OCI-LY1 (cell line): Measurements from ENCODE around the gene SEMA4G.

Experiments used
- H2AFZ ChIP-seq: fragments of 200-600 bp; sonication (generic), shearing (Covaris generic); 2 replicates; pipeline ENCODE4 v1.6.0; 2014; ENCODE audit warnings: antibody characterized with exemption, mild to moderate bottlenecking, low read length
- H3F3A ChIP-seq: fragments of 200-600 bp; sonication (generic), shearing (Covaris generic); 2 replicates; pipeline ENCODE4 v1.6.0; 2014; ENCODE audit warnings: mild to moderate bottlenecking, antibody characterized with exemption, low read length, moderate library complexity; ENCODE audit not compliant: insufficient read depth
- H3K27ac ChIP-seq: fragments of 200-600 bp; sonication (generic); 2 replicates; pipeline ENCODE4 v1.5.1; 2014; ENCODE audit warnings: low read length, mixed run types, mild to moderate bottlenecking, low read depth; ENCODE audit not compliant: poor library complexity, severe bottlenecking
- H3K27me3 ChIP-seq: fragments of 200-600 bp; sonication (generic); 2 replicates; pipeline ENCODE4 v1.6.0; 2014; ENCODE audit warnings: antibody characterized with exemption, mild to moderate bottlenecking, low read length, moderate library complexity; ENCODE audit not compliant: insufficient read depth
- H3K36me3 ChIP-seq: fragments of 200-600 bp; sonication (generic); 2 replicates; pipeline ENCODE4 v1.6.1; 2014; ENCODE audit warnings: mild to moderate bottlenecking, antibody characterized with exemption, low read length, moderate library complexity, mixed read lengths; ENCODE audit not compliant: insufficient read depth
- H3K4me1 ChIP-seq: fragments of 200-600 bp; sonication (generic); 2 replicates; pipeline ENCODE4 v1.5.1; 2014; ENCODE audit warnings: mild to moderate bottlenecking, low read length, moderate library complexity; ENCODE audit not compliant: insufficient read depth, severe bottlenecking
- H3K4me2 ChIP-seq: fragments of 200-600 bp; sonication (generic), shearing (Covaris generic); 2 replicates; pipeline ENCODE4 v1.6.1; 2014; ENCODE audit warnings: low read length
- H3K4me3 ChIP-seq: fragments of 200-600 bp; sonication (generic); 2 replicates; pipeline ENCODE4 v1.5.1; 2014; ENCODE audit warnings: low read length, low read depth, mild to moderate bottlenecking, mixed read lengths; ENCODE audit not compliant: poor library complexity, severe bottlenecking
- H3K79me2 ChIP-seq: fragments of 200-600 bp; shearing (Covaris generic); 2 replicates; pipeline ENCODE4 v1.6.1; 2016; ENCODE audit warnings: mixed run types, low read length, mixed read lengths; ENCODE audit not compliant: insufficient read depth
- H3K9ac ChIP-seq: fragments of 200-600 bp; sonication (generic), shearing (Covaris generic); 2 replicates; pipeline ENCODE4 v1.6.1; 2014; ENCODE audit warnings: mild to moderate bottlenecking, low read length, mixed read lengths
- H3K9me2 ChIP-seq: fragments of 200-600 bp; sonication (generic), shearing (Covaris generic); 2 replicates; pipeline ENCODE4 v1.6.1; 2014; ENCODE audit warnings: low read depth, mild to moderate bottlenecking, low read length, mixed read lengths
- H3K9me3 ChIP-seq: fragments of 200-600 bp; shearing (Covaris generic); 2 replicates; pipeline ENCODE4 v1.6.1; 2014; ENCODE audit warnings: low read length, mixed read lengths
- H4K20me1 ChIP-seq: fragments of 200-600 bp; sonication (generic), shearing (Covaris generic); 2 replicates; pipeline ENCODE4 v1.6.0; 2016; ENCODE audit warnings: mild to moderate bottlenecking, low read length; ENCODE audit not compliant: insufficient read depth
- CTCF ChIP-seq: fragments of 200-600 bp; sonication (generic), shearing (Covaris generic); IDR thresholded peaks from 2 replicates; pipeline ENCODE4 v1.5.1; 2017; ENCODE audit warnings: mild to moderate bottlenecking, antibody characterized with exemption, low read length, moderate library complexity, mixed read lengths
- EZH2 ChIP-seq: fragments of 200-600 bp; sonication (generic), shearing (Covaris generic); IDR thresholded peaks from 2 replicates; pipeline ENCODE4 v1.8.0; 2017; ENCODE audit warnings: borderline replicate concordance, mixed run types, mild to moderate bottlenecking, antibody characterized with exemption, low read length, moderate library complexity, mixed read lengths

SEMA4G gene

GRCh38 chr10:100928039-100928438, 41.3 kb upstream of the SEMA4G start:
- Histone ChIP-seq H3F3A (no peaks in the 10 kb centered on the region), H3K27ac (no peak overlapping the region), H3K36me3 (peaks cover 76% of the 10 kb centered on the region), H3K4me3 (no peak overlapping the region), H3K4me2 (no peak overlapping the region), H3K4me1 (no peaks in the 10 kb centered on the region), H4K20me1 (no peaks in the 10 kb centered on the region), H3K79me2 (no peaks in the 10 kb centered on the region), H3K9ac (no peak overlapping the region), H2AFZ (no peak overlapping the region), H3K9me3 (no peaks in the 10 kb centered on the region), H3K27me3 (no peaks in the 10 kb centered on the region), H3K9me2 (no peaks in the 10 kb centered on the region)
- TF ChIP-seq CTCF = no peak
- TF ChIP-seq EZH2 = no peak

- Histone ChIP-seq H3K4me1 (no peaks in the 10 kb centered on the region), H3K9me2 (no peaks in the 10 kb centered on the region), H3K79me2 (no peaks in the 10 kb centered on the region), H3K4me2 (no peak overlapping the region), H2AFZ (no peak overlapping the region), H3K36me3 (peaks cover 65% of the 10 kb centered on the region), H3K4me3 (no peak overlapping the region), H3K27me3 (no peaks in the 10 kb centered on the region), H3K27ac (no peak overlapping the region), H3F3A (no peaks in the 10 kb centered on the region), H3K9me3 (no peaks in the 10 kb centered on the region), H3K9ac (no peak overlapping the region), H4K20me1 (no peaks in the 10 kb centered on the region)
- no peak for TF ChIP-seq CTCF
- no peak for TF ChIP-seq EZH2
Observed at GRCh38 chr10:100930368-100930767, 38.9 kb upstream of the SEMA4G start.

GRCh38 chr10:100934084-100934659, 35.1 kb upstream of the SEMA4G start:
- H3K4me2 ChIP-seq = no peak overlapping the region
- H3K79me2 ChIP-seq = no peaks in the 10 kb centered on the region
- H3K9me3 ChIP-seq = no peaks in the 10 kb centered on the region
- H3K4me3 ChIP-seq = no peak overlapping the region
- H3F3A ChIP-seq = no peaks in the 10 kb centered on the region
- no peaks in the 10 kb centered on the region for H3K4me1 ChIP-seq
- no peaks in the 10 kb centered on the region for H4K20me1 ChIP-seq
- no peak overlapping the region for H3K27ac ChIP-seq
- TF ChIP-seq EZH2 = no peak
- peak; percentile 39 for TF ChIP-seq CTCF
- H3K27me3 ChIP-seq = no peaks in the 10 kb centered on the region
- no peak overlapping the region for H3K9ac ChIP-seq
- no peak overlapping the region for H2AFZ ChIP-seq
- H3K9me2 ChIP-seq = no peaks in the 10 kb centered on the region
- peaks cover 55% of the 10 kb centered on the region for H3K36me3 ChIP-seq
